ENCODE data around the gene STX11.
"Not testable (repeated sequence)": the region's sequence is repeated elsewhere in the genome, so short reads cannot be mapped to it uniquely, and the experiment has no call there.

STX11 gene

DNA sequence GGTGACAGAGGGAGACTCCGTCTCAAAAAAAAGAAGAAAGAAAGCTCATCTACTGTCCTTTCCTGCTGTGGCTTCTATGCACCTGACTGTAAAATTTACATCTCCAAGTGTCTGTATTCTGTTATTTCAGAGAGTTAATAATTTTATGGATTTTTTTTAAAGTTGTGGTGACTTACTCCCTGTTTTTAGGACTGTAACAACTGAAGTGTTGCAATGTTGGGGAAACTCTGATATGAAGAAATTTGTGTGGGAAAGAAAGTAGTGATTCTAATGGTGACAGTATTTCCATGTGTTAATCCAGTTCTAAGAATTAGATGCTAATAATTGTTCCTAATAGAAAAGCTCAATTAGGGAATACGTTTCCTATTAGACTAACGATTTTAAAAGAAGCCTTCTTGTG, 27.4 kb downstream of the STX11 start:
- no peak for DNase-seq

DNA sequence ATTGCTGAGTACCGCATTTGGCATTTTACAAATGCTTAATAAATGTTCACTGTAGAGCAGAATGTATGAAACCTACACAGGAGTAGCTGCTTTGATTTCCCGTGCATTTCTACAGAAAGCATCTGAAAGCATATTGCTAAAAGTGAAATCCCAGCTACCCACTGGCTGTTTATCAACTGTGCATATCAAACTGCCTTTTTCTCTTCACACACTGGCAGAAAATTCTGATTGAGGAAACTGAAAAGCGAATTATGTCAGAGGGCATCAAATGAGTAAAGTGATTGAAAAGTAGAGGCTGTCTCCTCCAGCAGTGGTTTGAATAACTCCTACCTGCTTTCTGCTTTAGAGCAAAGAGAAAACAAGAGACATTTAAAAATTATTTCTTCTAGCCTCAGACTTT, 28.0 kb downstream of the STX11 start:
- DNase-seq, result no peak

- DNase-seq, result no peak
Measured at GRCh38 chr6:144179237-144179636, 28.9 kb downstream of the STX11 start.

- DNase-seq, result no peak
Measured at GRCh38 chr6:144179828-144180227, 29.5 kb downstream of the STX11 start.

GRCh38 chr6:144180354-144180753, 30.0 kb downstream of the STX11 start:
- DNase-seq, result not testable (repeated sequence)

DNA sequence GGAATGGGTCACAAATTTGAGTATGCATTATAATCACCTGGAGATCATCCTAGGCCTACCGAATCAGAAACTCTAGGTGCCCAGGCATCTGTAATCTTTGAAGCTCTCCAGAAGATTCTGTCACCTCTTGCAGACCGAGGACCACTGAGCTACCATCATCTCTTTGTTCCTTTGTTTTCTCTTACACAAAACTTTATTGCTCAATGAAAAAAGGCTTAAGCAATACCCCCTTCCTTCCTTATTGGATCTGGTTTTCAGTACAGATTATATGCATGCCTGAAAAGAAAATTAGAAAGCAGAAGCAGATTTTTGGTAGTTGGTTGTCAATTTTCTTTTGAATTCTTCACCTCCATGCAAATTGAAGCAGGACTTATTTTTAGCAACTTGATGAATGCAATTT, 31.3 kb downstream of the STX11 start:
- no peak for DNase-seq

DNA sequence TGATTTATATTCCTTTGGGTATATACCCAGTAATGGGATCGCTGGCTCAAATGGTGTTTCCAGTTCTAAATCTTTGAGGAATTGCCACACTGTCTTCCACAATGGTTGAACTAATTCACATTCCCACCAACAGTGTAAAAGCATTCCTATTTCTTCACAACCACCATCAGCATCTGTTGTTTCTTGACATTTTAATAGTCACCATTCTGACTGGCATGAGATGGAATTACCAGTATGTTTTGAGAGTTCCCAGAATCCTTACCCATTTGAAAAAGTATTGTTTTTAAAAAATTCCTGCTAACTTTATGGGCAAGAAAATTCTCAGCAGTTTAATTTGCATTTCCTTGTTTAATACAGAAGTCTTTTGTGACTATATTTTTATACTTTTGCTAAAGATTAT, 33.9 kb downstream of the STX11 start:
- not testable (repeated sequence) for DNase-seq

- DNase-seq, result no peak
Measured at GRCh38 chr6:144185133-144185836, 35.0 kb downstream of the STX11 start.

DNA sequence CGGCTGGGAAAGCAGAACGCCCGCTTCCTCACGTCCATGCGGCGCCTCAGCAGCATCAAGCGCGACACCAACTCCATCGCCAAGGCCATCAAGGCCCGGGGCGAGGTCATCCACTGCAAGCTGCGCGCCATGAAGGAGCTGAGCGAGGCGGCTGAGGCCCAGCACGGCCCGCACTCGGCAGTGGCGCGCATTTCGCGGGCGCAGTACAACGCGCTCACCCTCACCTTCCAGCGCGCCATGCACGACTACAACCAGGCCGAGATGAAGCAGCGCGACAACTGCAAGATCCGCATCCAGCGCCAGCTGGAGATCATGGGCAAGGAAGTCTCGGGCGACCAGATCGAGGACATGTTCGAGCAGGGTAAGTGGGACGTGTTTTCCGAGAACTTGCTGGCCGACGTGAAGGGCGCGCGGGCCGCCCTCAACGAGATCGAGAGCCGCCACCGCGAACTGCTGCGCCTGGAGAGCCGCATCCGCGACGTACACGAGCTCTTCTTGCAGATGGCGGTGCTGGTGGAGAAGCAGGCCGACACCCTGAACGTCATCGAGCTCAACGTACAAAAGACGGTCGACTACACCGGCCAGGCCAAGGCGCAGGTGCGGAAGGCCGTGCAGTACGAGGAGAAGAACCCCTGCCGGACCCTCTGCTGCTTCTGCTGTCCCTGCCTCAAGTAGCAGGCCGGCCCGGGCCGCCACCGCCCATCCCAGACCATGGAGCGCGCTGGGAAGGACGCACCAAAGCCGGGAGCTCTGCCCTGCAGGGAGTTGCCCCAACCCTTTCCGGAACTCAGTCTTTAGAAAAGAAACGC, 36.7 kb downstream of the STX11 start:
- no peak for DNase-seq

DNA sequence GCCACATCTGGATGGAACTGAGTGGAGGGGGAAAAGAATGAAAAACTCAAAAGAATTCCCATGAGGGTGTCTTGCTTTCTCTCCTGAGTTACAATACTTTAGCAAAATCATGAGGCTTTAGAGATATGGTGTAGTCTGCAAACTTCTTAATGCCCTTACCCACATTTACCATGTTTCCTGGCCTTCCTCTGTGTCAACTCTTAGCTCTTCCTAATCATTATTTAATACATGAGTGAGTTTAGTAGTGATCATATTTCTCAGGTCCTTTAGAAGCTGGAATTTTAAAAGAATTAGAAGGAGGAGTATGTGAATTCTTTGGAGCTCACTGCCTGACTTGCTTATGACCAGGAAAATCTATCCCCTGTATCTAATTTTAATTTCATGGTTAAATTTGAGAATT, 39.0 kb downstream of the STX11 start:
- no peak for DNase-seq

GRCh38 chr6:144190080-144190479, 39.8 kb downstream of the STX11 start:
- DNase-seq, result no peak

DNA sequence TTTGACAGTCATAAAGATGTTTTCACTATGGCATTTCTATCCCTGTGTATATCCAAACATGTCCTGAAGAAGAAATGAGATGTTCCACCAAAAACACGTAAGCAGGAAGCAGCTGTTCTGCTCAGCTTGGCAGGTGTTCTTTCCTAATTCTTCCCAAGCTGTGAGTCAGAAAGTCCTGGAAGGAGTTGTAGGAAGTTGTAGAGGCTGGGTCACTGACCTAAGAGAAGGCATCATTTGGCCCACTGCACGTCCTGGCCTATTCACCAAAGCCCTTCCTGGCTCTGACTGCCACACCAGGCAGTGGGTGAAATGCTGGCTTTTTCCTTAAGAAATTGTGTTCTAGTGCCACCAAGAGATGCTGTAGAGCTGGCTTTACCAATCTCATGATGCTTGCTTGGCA, 40.3 kb downstream of the STX11 start:
- DNase-seq, result no peak

- DNase-seq, result no peak
Measured at GRCh38 chr6:144193181-144193580, 42.9 kb downstream of the STX11 start.

- DNase-seq, result no peak
Measured at GRCh38 chr6:144194293-144194810, 44.0 kb downstream of the STX11 start.

GRCh38 chr6:144195671-144196270, 45.5 kb downstream of the STX11 start:
- no peak for DNase-seq

DNA sequence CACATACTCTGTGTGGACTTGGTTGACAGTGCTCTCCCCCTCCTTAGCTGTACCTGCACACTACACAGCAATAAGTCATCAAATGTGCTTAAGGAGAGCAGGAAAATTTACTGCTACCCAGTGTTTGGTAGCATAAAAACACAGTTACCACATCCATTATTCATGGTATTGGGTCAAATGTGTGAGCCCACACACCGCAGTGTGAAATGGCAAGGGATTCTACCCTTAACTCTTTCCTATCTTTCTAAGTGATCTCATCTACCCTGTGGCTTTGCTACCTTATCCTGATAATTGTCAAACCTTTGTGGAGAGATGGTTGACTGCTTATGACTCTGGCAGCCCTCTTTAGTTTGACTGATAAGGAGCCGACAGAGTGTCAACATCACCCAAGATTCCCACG, 47.6 kb downstream of the STX11 start:
- no peak for DNase-seq

DNA sequence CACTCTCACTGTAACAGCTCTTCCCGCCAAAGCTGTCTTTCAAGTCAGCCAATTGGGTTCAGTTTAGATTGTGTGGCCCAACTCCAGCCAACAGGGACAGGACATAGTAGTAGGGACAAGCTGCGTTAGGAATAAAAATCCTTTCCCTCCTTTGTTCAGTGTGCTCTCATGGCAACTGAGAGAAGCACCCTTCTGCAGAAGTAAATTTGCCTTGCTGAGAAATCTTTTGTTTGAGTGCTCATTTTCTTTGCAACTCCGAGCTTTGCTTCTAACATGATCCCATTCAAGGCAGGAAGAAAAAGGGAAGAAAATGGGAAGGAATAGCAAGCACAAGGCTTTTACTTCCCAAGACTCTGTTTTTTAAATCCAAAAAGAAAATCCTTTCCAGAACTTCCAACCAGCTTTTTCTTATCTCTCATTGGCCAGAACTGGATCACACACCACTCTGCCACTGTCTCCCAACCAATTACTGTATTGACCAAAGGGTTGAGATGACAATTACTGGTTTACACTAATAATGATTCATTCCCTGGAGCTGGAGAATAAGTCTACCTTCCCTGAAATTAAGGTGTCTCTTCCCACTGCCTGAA, 52.7 kb downstream of the STX11 start:
- DNase-seq, result no peak

DNA sequence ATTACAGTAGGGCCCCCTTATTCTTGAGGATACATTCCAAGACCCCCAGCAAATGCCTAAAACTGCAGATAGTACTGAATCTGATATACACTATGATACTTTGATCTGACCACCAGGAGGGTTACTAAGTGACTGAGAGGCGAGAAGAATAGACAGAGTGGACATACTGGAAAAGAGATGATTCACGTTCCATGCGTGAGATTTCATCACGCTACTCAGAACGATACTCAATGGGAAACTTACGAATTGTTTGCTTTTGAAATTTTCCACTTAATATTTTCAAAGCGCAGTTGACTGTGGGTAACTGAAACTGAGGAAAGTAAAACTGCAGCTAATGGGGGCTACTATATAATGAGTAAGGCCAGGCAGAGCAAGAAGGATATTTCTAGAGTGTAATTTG, 60.8 kb downstream of the STX11 start:
- no peak for DNase-seq

- no peak for DNase-seq
Measured at GRCh38 chr6:144213315-144213714, 63.0 kb downstream of the STX11 start.

GRCh38 chr6:144214029-144214428, 63.7 kb downstream of the STX11 start:
- DNase-seq, result no peak

GRCh38 chr6:144214622-144215401, 64.5 kb downstream of the STX11 start:
- DNase-seq, result no peak

DNA sequence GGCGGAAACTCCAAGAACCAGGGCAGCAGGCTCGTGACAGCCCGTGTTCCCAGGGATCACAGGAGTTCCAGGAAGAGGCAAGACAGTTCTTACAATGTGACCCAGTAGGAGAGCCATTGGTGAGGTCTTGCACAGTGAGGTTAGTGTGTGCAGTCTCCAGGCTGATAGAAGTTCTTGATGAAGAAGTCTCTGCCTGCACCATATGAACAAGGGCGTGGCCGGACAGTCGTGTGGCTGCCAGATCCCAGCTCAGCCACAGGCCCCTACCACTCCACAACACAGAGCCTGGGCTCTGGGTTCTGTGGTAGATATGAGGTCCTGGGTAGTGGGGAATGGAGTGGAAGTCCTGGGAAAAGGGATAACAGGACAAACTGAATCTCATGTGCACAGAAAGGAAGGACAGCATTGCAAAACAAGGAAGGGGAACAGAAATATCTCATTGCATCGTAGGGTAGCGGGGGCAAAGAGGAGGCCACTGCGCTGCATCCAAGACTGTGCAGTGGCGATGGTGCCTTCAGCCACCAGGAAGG, 65.2 kb downstream of the STX11 start:
- peak in 6 of 14 donors; percentile 36 to 63 (median 56) for DNase-seq

Measured in C1 segment of cervical spinal cord (tissue), 14 donors.